ENCODE results near the gene SLC13A2. TPM values are rescaled to one million over a fixed set of nuclear protein-coding genes. Genes with fewer than 3 reads are reported as not detected.

The SLC13A2 gene
- total and polyA plus RNA-seq, 9 of the 15 experiments (the other 6 are each of a cell fraction or from before 2014, with no cell fraction given), result 0.13 TPM; not detected in 8

GRCh38 chr17:28460901-28461300, 12.5 kb upstream of the SLC13A2 start:
- Histone ChIP-seq H4K20me1 (replicated peaks; ENCODE audit: control insufficient read depth, insufficient read depth, low read length) (peaks cover 2% of the 10 kb centered on the region; the same call in 1 of the 2 replicates), H2AFZ (ENCODE audit: low read depth, low read length) (no peak overlapping the region), H3K27me3 (ENCODE audit: control insufficient read depth in 2 of 2, insufficient read depth in 2 of 2, low read length in 2 of 2) (peaks cover 19 to 24% of the 10 kb centered on the region in 2 experiments), H3K79me2 (ENCODE audit: control insufficient read depth, insufficient read depth, low read length) (no peaks in the 10 kb centered on the region), H3K9me1 (ENCODE audit: control insufficient read depth, insufficient read depth, low read length) (no peaks in the 10 kb centered on the region), H3K36me3 (ENCODE audit: control insufficient read depth, insufficient read depth, low read length) (no peaks in the 10 kb centered on the region), H3K27ac (ENCODE audit: extremely low read depth, low read depth, low read length) (no peak overlapping the region), H3K9ac (ENCODE audit: insufficient read depth in 1 of 2, low read depth in 2 of 2, low read length in 2 of 2) (no peak overlapping the region), H3K4me1 (replicated peaks in 1 of 2; ENCODE audit: control insufficient read depth in 2 of 2, insufficient read depth in 2 of 2, low read length in 2 of 2) (peaks cover 0 to 3% of the 10 kb centered on the region in 2 experiments; a peak in 2 of 5 replicates), H3K9me3 (replicated peaks; ENCODE audit: control insufficient read depth, insufficient read depth, low read depth, low read length) (no peaks in the 10 kb centered on the region; the same call in 1 of the 2 replicates), H3K4me3 (no peak overlapping the region), H3K4me2 (ENCODE audit: insufficient read depth, low read length) (no peak overlapping the region)
- POLR2A ChIA-PET, result interaction anchor here (0.6 to 1.0 kb wide), 2 partner anchors 12 to 123 kb away, joined by 3 read pairs; no protein-coding TSS in a partner anchor
- CTCF ChIA-PET (ENCODE audit: low intra/inter-chr PET ratio), result no interaction called here
- in situ Hi-C loops (cut with MboI) (no loop called here), intact Hi-C loops (cut with micrococcal nuclease) (no loop called here)
- FAIRE-seq (no peak), DNase-seq (ENCODE audit: extremely low read depth in 1 of 4, low spot score in 3 of 4) (no peak), ATAC-seq (no peak)
- 1% methylated on average over 10 of the region's 10 CpGs for WGBS (ENCODE audit: insufficient coverage, low coverage, missing lambda C conversion rate)
- BruUV-seq (replicated peaks), result no TSS peak
- TF ChIP-seq ZNF449 (CRISPR knock-in tag; IDR thresholded peaks at IDR 0.05), result no peak
- TF ChIP-seq ZBTB11 (CRISPR knock-in tag; IDR thresholded peaks at IDR 0.05), result no peak
- TF ChIP-seq SNRNP70 (optimal IDR thresholded peaks at IDR 0.05; ENCODE audit: low read depth, low read length), result no peak
- no peak for TF ChIP-seq BDP1 (IDR thresholded peaks at IDR 0.05; ENCODE audit: insufficient read depth, insufficient read length)
- no peak for TF ChIP-seq ARID1B (IDR thresholded peaks at IDR 0.05)
- TF ChIP-seq SMARCC2 (IDR thresholded peaks at IDR 0.05; ENCODE audit: low read depth), result no peak
- TF ChIP-seq ZNF140 (CRISPR knock-in tag; IDR thresholded peaks at IDR 0.05), result no peak
- TF ChIP-seq HNRNPL (IDR thresholded peaks at IDR 0.05; ENCODE audit: low read depth, low read length), result no peak
